SKM-1 treated with dmso at 0.1 percent for 144 hours (cell line): Measurements from ENCODE around the gene FOXQ1.
A peak's percentile ranks its signal among the peaks of the same experiment; 100 is the strongest.

Source experiments
- DNase-seq: peaks from one replicate; lab custom pipeline; 2025; ENCODE audit not compliant: unreplicated experiment; lab: John Stamatoyannopoulos, UW

FOXQ1 gene, protein sequence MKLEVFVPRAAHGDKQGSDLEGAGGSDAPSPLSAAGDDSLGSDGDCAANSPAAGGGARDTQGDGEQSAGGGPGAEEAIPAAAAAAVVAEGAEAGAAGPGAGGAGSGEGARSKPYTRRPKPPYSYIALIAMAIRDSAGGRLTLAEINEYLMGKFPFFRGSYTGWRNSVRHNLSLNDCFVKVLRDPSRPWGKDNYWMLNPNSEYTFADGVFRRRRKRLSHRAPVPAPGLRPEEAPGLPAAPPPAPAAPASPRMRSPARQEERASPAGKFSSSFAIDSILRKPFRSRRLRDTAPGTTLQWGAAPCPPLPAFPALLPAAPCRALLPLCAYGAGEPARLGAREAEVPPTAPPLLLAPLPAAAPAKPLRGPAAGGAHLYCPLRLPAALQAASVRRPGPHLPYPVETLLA

DNA sequence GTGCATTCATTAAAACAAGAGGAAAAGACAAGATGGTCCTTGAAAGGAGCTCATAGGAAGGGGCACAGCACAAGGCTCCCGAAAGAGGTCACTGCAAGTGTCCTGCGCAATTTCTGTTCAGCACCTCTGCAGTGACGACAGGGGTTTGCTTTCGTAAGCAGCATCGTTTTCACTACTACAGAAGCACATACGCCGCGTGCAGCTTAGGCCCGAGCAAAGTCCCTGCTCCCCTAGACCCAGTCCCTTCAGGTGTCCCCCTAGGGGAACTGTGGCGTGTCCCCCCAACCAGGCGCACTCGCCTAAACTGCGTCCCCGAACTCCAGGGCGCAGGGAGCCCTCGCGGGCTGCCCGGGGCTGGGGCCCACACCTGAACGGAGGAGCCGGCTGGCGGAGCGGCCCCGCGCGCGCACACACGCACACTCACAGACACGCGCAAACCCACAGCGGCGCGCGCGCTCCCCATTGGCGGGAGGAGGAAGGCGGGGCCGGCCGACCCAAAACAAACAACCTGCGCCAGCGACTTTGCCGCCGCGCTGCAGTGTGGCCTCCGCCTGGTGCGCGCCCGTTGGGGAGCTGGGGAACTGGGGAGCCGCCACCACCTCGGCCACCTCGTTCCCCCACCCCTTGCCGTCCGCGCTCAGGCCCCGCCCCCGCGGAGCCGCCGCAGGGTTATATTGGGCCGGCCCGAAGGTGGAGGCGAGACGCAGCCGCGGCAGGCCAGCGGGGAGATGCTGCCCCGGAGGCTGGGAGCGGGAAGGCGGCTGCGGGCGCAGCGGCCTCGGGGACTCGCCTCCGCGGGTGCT is at the start of gene FOXQ1:
Gene FOXQ1, plus strand, starts transcription at position 699 of the 803 bp plus-strand sequence. CDS start 607 bp downstream, outside the sequence.
- DNase-seq = no peak

DNA sequence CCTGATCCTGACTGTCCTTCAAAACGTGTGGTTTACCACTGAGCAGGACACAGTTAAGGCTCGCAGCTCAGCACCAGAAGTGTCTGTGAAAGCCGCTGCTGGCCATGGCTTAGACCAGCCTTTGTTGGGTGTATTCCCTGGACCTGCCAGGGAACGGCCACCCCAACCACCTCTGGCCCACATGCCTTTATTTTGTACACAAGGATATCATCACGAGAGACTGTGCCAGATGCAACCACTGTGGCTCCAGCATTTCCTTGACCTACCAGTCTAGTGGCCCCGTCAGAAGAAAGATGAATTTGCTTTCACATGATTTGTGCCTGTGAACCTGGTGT is 49.2 kb upstream of the FOXQ1 start:
- no peak for DNase-seq

DNA sequence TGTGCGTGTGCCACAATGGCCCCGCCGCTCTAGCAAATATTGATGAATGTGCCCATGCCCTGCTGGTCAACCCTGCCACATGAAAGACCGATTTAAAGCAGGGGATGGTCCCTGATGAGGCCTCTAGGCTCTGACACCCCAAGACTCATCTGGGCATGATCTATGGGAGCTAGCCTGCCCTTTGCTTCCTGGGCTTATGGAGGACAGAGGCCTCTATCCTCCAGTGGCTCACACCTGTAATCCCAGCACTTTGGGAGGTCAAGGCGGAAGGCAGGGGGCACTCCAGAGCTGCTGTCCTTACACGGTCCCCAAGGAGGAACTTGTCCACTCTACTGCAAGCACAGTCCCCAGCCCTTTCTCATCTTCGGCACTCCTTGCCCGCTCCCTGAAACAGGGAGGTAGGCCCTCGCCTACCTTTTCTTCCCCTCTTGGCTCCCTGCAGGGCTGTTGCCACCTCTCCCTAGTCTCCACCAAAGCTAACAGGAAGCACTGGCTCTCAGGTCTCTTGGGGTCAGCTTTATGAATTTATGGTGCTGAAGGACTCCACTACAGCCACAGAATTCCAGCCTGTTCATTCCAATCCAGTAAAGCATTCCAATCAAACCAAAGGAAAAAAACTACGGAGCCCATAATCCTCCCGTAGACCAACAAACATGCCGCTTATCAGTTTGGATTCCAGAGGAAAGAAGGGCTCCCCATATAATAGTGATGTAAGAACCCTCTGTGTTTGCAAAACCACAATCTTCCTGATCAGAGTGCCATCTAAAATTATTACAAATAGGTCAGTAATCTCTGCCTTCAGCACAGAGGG is 48.7 kb upstream of the FOXQ1 start:
- DNase-seq = no peak

DNA sequence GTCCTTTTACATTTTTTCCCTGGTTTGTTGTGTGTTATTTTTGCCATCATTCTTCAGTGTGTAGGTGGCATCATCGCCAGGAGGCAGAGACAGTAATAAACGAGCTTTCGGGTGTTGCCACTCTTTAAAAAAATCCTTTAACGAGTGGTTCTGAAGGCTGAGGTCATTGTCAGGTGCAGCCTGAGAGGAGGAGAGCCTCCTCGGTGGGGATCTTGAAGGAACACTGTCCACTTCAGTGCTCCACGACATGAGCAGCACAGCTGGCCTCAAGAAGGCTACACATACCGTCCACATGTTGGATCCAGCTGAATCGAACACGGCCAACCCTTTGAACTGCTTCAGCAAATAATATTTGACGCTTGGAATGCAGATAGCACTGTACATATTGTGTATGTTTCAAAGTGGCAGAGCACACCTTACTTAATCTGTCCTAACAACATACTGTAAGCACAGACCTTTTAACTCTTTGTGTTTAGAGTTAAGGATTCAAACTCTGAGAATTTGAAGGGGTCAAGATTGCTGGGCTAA is 48.0 kb upstream of the FOXQ1 start:
- no peak for DNase-seq

DNA sequence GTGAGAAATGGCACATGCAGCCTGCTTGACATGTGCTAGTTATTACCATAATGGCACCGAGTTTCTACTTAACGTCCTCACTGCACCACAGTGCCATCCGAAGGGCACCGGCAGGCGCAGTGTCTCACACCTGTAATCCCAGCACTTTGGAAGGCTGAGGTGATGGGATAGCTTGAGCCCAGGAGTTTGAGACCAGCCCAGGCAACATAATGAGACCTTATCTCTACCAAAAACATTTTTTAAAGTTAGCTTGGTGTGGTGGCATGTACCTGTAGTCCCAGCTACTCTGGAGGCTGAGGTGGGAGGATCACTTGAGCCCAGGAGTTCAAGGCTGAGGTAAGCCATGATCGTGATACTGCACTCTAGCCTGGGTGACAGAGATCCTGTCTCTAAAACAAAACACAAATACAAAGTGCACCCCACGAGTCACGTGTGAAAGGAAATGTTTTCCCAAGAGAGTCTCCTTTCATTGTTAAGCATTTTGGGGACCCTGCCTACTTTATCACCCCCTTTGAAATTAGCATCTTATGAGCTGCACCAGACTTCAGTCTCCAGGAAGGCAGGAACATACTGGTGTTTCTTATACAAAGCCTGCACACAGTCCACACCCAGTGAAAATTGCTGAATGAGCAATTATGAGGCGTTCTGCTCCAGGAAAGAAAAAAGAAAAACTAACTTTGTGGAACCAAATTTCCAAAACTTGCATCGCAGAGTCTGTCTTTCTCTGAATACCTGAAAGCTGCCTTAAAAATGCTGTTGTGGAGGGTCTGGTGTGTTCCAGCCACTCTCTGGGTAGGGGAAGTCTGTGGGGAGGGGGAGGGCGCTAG is 47.1 kb upstream of the FOXQ1 start:
- no peak for DNase-seq

DNA sequence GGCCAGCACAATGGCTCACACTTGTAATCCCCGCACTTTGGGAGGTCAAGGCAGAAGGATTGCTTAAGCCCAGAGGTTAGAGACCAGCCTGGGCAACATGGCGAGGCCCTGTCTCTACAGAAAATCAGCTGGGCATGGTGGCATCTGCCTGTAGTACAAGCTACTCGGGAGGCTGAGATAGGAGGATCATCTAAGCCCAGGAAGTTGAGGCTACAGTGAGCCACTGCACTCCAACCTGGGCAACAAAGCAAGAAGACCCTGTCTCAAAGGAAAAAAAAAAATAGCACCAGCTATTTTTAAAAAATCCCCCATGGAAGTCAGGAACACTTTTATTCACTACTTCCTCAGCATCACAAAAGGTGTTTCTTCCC is 45.2 kb upstream of the FOXQ1 start:
- DNase-seq = no peak

DNA sequence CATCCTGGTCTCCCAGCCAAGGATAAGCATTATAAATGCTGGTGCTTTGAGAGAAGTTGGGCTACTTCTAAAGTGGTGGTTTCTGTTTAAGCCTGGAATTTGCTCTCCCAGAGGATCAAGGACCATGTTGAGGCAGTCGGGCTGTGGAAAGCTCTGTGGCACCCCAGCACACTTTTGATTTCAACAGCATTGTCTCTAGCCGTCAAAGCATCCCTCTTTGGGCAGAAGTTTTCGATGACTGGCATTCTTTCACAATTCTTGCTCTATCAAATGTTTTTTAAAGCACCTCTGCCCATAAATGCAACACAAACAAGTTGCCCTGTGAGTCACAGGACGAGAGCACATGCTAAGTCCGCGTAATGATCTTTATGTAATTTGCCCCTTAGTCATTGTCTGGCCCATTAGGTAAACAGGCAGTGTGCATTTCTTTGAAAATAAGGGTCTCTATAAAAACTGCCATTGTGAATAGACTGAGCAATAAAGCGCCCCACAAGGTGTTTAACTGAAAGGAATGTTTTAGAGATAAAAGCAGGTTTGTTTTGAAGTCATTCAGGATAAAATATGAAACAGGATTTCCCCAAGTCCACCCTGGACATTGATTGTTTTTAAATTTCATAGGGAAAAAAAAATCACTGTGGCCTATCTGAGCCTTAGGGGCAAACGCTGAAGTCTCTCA is 44.7 kb upstream of the FOXQ1 start:
- no peak for DNase-seq

DNA sequence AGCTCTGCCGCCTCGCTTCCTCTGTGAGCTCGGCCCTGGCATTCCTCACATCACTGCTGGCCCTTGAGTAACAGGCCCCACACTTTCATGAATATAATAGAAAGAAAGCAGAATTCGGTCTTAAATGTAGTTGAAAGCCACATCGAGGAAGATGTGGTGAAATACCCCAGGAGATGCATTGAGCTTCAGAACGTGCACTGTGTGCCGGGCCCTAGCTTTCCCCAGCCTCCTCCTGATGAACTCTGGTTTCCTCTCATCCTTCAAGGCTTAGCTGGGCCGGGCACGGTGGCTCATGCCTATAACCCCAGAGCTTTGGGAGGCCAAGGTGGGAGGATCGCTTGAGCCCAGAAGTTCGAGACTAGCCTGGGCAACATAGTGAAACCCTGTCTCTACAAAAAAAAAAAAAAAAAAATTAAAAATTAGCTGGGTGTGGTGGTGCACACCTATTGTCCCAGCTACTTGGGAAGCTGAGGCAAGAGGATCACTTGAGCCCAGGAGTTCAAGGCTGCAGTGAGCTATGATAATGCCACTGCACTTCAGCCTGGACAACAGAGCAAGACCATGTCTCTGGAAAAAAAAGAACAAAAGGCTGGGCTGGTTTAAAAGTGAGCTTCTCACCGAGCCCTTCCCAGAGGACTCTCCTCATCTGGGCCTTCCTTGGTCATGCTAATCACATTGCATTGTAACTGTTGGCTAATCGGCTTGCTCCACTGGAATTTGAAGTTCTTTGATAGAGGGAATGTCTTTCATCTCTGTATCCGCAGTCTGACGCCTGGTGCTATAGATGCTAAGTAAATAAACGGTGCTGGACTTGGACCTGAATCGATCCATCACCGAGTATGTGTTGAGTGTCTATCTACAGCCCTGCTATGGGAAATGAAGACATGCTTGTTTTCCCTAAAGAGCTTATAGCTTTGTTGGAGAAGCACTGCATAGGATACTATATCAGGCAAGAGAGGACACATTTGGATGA is 43.8 kb upstream of the FOXQ1 start:
- no peak for DNase-seq

DNA sequence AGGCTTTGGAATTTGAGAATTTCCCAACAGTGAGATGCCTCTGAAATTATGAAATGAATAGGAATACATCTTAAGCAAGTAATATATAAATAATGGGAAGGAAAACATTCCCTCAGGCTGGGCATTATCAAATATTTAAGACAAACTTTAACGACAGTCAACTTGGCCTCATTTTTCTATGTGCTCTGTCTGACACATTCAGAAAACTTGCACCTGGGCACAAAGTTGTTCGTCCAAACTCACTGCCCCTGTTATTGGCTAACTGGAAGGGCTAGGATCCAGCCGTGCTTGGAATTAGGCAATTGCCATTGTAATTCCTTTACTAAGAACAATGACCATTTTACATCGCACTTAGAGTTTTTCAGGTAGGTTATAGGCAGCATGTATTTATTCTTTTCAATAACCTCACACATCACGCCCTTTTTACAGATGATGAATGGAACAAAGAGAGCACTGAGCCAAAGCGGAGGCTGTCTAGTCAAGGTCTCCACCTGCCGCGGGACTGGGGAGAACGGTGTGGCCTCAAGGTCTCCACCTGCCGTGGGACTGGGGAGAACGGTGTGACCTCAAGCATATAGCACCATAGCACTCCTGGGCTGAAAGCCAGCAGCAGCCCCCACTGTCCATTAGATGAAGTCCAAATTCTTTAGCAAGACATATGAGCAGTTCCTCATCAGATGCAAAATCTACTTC is 40.7 kb upstream of the FOXQ1 start:
- DNase-seq = no peak

DNA sequence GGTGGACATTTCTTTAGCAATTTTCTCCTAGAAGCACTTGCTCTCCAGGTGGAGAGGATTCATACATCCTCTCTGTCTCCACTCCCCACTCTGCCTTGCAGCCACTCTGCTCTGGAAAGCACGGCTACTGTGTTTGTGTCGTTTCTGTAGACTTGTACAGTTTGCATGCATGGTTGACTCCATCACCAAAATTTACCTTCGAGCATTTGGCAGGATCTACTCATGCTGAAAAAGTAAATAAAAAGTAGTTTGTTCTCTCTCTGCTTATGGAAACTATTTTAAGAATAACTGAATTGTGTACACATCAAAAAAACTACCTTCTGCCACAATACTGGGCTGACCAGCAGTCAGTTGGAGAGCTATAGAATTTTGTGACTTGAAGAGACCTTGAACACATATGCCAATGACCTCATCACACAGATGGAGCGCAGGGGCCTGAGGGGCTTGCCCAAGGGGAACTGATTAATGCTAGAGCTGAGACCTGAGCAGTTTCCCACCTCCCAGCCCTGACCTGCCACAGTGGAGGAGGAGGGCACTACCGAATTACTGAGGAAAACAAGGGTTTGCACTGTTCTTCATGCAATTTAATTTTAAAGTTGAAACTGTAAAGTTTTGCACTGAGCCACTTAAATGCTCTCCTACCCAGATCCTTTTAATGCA is 33.7 kb upstream of the FOXQ1 start:
- DNase-seq = no peak

DNA sequence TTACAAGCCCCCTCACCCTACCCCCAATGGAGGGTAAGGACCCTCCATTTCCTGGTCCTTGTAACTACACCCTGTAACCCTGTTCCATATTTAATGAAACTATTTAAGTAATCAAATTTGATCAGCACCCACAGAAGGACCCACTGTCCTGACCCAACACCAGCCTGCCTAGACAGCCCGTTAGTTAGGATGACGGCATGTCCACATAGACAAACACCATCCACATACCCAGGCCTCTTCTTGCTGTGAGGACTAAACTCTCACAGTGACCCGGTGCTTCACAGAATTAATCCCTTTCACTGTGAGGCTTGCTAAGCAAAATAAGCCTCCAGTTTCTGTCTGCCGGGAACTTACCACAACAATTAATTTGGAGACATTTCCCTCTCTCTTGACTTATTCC is 32.8 kb upstream of the FOXQ1 start:
- DNase-seq = no peak

DNA sequence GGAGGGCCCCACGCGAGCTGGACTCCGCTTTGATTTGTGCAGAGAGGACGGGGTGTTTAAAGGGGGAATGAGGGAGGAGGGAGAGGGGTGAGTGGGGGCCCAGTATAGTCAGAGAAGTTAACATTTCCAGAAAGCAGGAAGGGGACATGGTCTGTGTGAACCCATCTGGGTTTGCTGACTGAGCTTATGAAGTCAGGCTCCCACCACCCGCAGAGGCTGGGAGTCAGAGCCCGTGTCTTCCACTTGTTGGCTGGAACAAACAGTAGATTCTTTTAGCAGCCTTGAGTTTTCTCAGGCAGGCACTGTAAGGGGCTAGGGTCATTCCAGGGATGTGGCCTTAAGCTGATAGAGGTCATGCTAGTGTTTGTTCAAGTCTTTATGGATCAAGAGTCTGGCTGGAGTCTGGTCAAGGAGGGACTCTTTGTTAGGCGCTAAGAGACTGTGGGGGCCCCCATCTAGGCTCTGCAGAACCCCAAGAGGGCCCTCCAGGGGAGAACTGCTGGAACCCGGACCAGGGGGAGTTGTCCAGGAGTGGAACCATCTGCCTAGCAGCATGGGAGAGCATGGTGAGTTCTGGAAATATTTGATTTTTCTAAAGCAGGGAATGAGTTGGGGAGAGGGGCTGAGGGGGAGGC is 31.1 kb upstream of the FOXQ1 start:
- DNase-seq = no peak

DNA sequence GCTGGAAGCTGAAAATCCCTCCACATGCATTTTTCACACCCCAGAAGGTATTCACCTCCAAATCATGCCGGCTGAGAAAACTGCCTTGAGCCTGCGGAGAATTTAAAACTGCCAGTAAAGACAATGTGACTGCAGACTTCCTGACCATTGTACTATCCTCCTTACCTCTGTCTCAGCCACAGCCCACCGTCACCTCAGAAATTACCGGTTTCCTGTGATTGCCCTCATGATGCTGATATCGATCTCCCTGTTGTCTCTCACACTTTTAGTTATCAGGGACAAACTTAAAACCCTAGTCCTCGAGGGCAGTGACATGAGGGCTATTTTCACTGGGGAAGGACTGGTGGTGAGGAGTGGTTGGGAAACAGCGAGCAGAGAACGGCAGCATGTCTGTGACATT is 30.2 kb upstream of the FOXQ1 start:
- no peak for DNase-seq

DNA sequence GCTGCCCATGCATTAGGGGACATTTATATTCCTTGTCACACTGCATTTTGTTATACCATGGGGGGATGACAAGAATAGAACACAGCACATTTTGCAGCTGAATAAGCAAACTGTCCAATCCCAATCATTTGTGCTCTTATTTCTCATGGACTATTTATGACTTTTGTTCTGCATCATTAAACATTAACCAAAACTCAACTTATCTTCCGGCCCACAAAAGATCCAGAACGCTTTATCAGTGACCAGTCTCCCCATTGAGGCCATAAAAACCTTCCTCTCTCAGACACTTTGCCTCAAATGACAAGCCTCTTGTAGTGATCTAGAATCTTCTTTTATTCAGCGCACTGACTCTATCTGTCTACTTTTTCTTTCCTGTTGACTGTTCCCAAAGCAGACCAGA is 28.4 kb upstream of the FOXQ1 start:
- no peak for DNase-seq

DNA sequence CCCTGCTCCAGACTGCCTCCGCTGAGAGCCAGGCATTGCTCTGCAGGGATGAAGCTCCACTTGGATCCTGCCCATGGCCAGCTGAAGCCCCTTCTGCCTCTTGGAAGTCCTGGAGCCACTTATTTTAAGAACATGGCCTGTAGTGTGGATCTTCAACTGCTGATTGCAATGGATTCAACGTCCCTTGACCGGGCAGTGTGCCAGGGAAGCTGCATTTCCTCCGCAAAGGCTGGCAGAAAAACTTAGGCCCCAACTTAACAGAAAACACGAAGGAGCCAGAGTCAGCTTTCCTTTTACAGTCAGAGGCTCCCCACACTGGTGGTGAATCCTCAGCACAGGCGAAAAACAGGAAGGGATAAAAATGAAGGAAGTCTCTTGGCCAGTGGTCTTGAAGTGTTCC is 26.3 kb upstream of the FOXQ1 start:
- DNase-seq = no peak

DNA sequence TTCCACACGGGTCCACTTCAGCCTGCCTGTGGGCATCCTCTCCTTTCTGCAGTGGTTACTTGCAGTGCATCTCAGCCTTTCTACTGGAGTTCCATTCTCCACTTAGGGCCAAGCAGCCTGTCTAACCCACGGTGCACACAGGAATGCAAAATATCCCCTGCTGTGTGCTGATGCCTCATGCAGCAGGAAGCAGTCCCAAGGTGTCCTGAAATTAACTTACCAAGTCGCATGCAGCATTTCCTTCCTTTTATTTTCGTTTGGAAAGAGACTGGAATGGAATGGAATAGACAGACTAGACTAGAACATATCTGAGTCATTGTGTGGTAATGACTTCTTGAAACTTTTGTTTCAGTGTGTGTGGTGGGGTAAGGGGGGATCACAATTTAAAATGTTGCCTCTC is 25.9 kb upstream of the FOXQ1 start:
- DNase-seq = no peak

DNA sequence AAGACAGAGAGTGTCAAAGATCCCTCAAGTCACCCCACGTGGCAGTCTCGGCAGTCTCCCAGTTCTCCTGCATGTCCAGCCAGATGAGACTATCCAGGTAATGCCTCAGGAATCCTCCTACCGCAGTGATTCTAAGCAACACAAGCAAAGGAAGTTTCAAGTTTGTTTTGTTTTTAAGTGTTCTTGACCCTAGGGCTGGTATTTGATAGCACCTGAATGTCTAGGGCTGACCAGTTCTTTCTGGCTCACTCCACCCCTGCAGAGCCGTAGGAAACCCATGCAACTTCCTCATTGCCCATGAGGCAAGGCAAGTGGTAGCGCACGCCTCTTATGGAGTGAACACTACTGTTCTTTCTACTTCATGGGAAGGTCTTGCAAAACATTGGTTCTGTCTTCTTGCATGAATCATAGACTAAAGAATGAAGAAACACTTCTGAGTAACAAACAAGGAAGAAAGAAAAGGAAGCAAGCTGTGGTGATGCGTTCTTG is 24.8 kb upstream of the FOXQ1 start:
- DNase-seq = peak; percentile 48
